K562 (cell line): Measurements from ENCODE around the gene ZDHHC8. TPM values are rescaled to one million over a fixed set of nuclear protein-coding genes. Genes with fewer than 3 reads are reported as not detected.

Experiments used
- ARID3B ChIP-seq: fragments of 250-450 bp; sonication (Bioruptor Pico); IDR thresholded peaks from 2 replicates; pipeline ENCODE4 v1.4.0; 2020; ENCODE audit warnings: borderline replicate concordance
- ARNT ChIP-seq, 2 experiments: fragments of 450-650 bp; IDR thresholded peaks; 2 replicates each; pipeline ENCODE4 v1.6.1; 2016; ENCODE audit warnings: mild to moderate bottlenecking in 1 of 2
- CREBBP ChIP-seq: IDR thresholded peaks from one replicate; pipeline ENCODE4 v1.6.1; 2012; ENCODE audit warnings: low read depth, mild to moderate bottlenecking, control low read depth, inconsistent platforms, low read length
- E4F1 ChIP-seq: fragments of 250-450 bp; sonication (Bioruptor Pico); IDR thresholded peaks from 2 replicates; pipeline ENCODE4 v1.5.0; 2021; ENCODE audit warnings: mild to moderate bottlenecking, borderline replicate concordance
- FOXP1 ChIP-seq: sonication (generic); formaldehyde crosslinking; IDR thresholded peaks from 2 replicates; pipeline ENCODE4 v1.8.0; 2022; ENCODE audit warnings: mild to moderate bottlenecking, missing genetic modification reagents
- HCFC1 ChIP-seq: IDR thresholded peaks from 2 replicates; pipeline ENCODE4 v1.6.1; 2012; ENCODE audit warnings: low read depth, low read length, improper control_type of control experiment
- HNRNPLL ChIP-seq: fragments of 200-400 bp; formaldehyde crosslinking; IDR thresholded peaks from 2 replicates; pipeline ENCODE4 v1.6.1; 2017; ENCODE audit warnings: low read length, low read depth, mild to moderate bottlenecking; ENCODE audit not compliant: poor library complexity, severe bottlenecking
- HNRNPUL1 ChIP-seq: fragments of 200-400 bp; formaldehyde crosslinking; IDR thresholded peaks from 2 replicates; pipeline ENCODE4 v1.6.1; 2017; ENCODE audit warnings: low read length
- ID3 ChIP-seq, 2 experiments: fragments of 250-450 bp in 1 of 2; fragments of 450-650 bp in 1 of 2; sonication (Bioruptor Pico) in 1 of 2; IDR thresholded peaks; 2 replicates each; pipeline versions ENCODE4 v1.6.1 to v1.8.0; 2016 to 2021; ENCODE audit warnings: mild to moderate bottlenecking in 2 of 2, moderate library complexity in 2 of 2, missing compliant biosample characterization in 1 of 2, missing genetic modification characterization in 1 of 2
- KAT2B ChIP-seq: IDR thresholded peaks from one replicate; pipeline ENCODE4 v1.6.1; 2012; ENCODE audit warnings: low read depth, mild to moderate bottlenecking, control low read depth, inconsistent platforms, low read length, moderate library complexity
- KHSRP ChIP-seq: fragments of 450-650 bp; IDR thresholded peaks from 2 replicates; pipeline ENCODE4 v1.6.1; 2017
- NR1H2 ChIP-seq: sonication (generic); formaldehyde crosslinking; IDR thresholded peaks from 2 replicates; pipeline ENCODE4 v1.4.0; 2020; ENCODE audit warnings: mild to moderate bottlenecking, missing genetic modification reagents
- PTBP1 ChIP-seq: fragments of 200-400 bp; formaldehyde crosslinking; IDR thresholded peaks from 2 replicates; pipeline ENCODE4 v1.6.1; 2017; ENCODE audit warnings: low read depth, low read length
- SIX5 ChIP-seq, 2 experiments: IDR thresholded peaks; 2 replicates each; pipeline ENCODE4 v1.6.1; 2011; ENCODE audit warnings: low read length in 2 of 2, borderline replicate concordance in 1 of 2, low read depth in 1 of 2, mild to moderate bottlenecking in 1 of 2, moderate library complexity in 1 of 2; ENCODE audit not compliant: insufficient read depth in 1 of 2
- USF1 ChIP-seq: sonication (generic); formaldehyde crosslinking; IDR thresholded peaks from 2 replicates; pipeline ENCODE4 v1.9.0; 2022; ENCODE audit warnings: mild to moderate bottlenecking, missing genetic modification reagents
- ZBTB17 ChIP-seq: fragments of 450-650 bp; formaldehyde crosslinking; IDR thresholded peaks from 2 replicates; pipeline ENCODE4 v1.4.0; 2020; ENCODE audit warnings: mild to moderate bottlenecking
- ZFX ChIP-seq: sonication (generic); formaldehyde crosslinking; IDR thresholded peaks from 2 replicates; pipeline ENCODE4 v1.8.0; 2022; ENCODE audit warnings: mild to moderate bottlenecking, missing genetic modification reagents, moderate library complexity
- ZHX1 ChIP-seq: fragments of 150-350 bp; conservative IDR thresholded peaks from 2 replicates; pipeline ENCODE4 v1.6.1; 2014; ENCODE audit warnings: low read length
- ZNF184 ChIP-seq: sonication (generic); formaldehyde crosslinking; IDR thresholded peaks from 2 replicates; pipeline ENCODE4 v1.5.0; 2020; ENCODE audit warnings: missing genetic modification reagents
- polyA plus RNA-seq, 8 experiments: library from polyadenylated mRNA; depleted of rRNA in 4 of 8; stranded (reverse) in 5 of 8; unstranded in 3 of 8; fragments of >200 nt; fragmentation: Nextera tagmentation in 2 of 8; fragmentation: Illumina TruSeq in 1 of 8; extraction: Ambion mirVana in 2 of 8; extraction: Trizol in 1 of 8; gene quantifications; 2 replicates each; pipeline versions ENCODE4 v1.2.1 to v1.2.3, GENCODE V29; 2011 to 2014; ENCODE audit warnings: inconsistent platforms in 1 of 8, missing spikeins in 1 of 8
- total RNA-seq, 7 experiments: library from RNA; depleted of rRNA in 6 of 7; stranded (reverse); fragments of >200 nt in 6 of 7; fragmentation: Illumina TruSeq in 2 of 7; extraction: Trizol in 2 of 7; gene quantifications; 2 replicates each; pipeline versions ENCODE4 v1.2.1 to v1.2.3, GENCODE V29; 2011 to 2021; ENCODE audit warnings: low replicate concordance in 1 of 7

ZDHHC8 gene
- total and polyA plus RNA-seq, 9 of the 15 experiments (the other 6 are each of a cell fraction or from before 2014, with no cell fraction given), result 0.04 to 109 (median 16.4) TPM

- no peak for TF ChIP-seq USF1 (CRISPR knock-in tag)
- TF ChIP-seq ID3 (CRISPR knock-in tag; IDR thresholded peaks at IDR 0.05), result no peak
- TF ChIP-seq ID3 (tag; IDR thresholded peaks at IDR 0.05), result peak; percentile 42
- TF ChIP-seq ARID3B (CRISPR knock-in tag), result peak; percentile 60; the same call in 1 of the 2 replicates
- no peak for TF ChIP-seq ZNF184 (CRISPR knock-in tag)
- TF ChIP-seq HNRNPUL1, result peak; percentile 97
- TF ChIP-seq ZHX1, result peak; percentile 67; the same call in 1 of the 2 replicates
- TF ChIP-seq HNRNPLL, result peak; percentile 13
- TF ChIP-seq SIX5 (IDR thresholded peaks at IDR 0.05; ENCODE audit: borderline replicate concordance in 1 of 2, insufficient read depth in 1 of 2, low read depth in 1 of 2, low read length in 2 of 2), result no peak
- no peak for TF ChIP-seq FOXP1
- no peak for TF ChIP-seq E4F1
- TF ChIP-seq KHSRP, result no peak; the same call in 1 of the 2 replicates
- peak; percentile 61 for TF ChIP-seq HCFC1
- no peak for TF ChIP-seq ARNT (IDR thresholded peaks at IDR 0.05)
- TF ChIP-seq PTBP1, result no peak
- TF ChIP-seq CREBBP, result no peak
- TF ChIP-seq KAT2B, result peak; percentile 21
- no peak for TF ChIP-seq NR1H2 (CRISPR knock-in tag)
- peak; percentile 55; the same call in 1 of the 2 replicates for TF ChIP-seq ZBTB17
- no peak for TF ChIP-seq ZFX
These were observed 2.5 kb upstream of the ZDHHC8 start (continued) for GRCh38 chr22:20128902-20129746.
